ENCODE data around the gene KRTAP5-7. TPM values are rescaled to one million over a fixed set of nuclear protein-coding genes. Genes with fewer than 3 reads are reported as not detected.
"Not testable (repeated sequence)": the region's sequence is repeated elsewhere in the genome, so short reads cannot be mapped to it uniquely, and the experiment has no call there.

KRTAP5-7 gene
- polyA plus RNA-seq, 1 donor: not detected

- DNase-seq: no peak
Observed at GRCh38 chr11:71564430-71564829, 37.4 kb downstream of the KRTAP5-7 start.

- DNase-seq: no peak
Observed at GRCh38 chr11:71565263-71565662, 38.2 kb downstream of the KRTAP5-7 start, which contains the start of gene KRTAP5-10. KRTAP5-10 (plus strand) TSS chr11:71565563; CDS start chr11:71565588, 25 bp downstream.

- no peak for DNase-seq
Observed at GRCh38 chr11:71566081-71566620, 39.1 kb downstream of the KRTAP5-7 start.

- DNase-seq: not testable (repeated sequence)
Observed at GRCh38 chr11:71566626-71567599, 39.8 kb downstream of the KRTAP5-7 start.

- DNase-seq: not testable (repeated sequence)
Observed at GRCh38 chr11:71567633-71568032, 40.6 kb downstream of the KRTAP5-7 start.

- DNase-seq: peak; percentile 28
Observed at GRCh38 chr11:71568704-71569349, 41.8 kb downstream of the KRTAP5-7 start.

- DNase-seq: not testable (repeated sequence)
Observed at GRCh38 chr11:71571101-71571850, 44.2 kb downstream of the KRTAP5-7 start.

- DNase-seq: no peak
Observed at GRCh38 chr11:71572811-71573210, 45.7 kb downstream of the KRTAP5-7 start.

- DNase-seq: no peak
Observed at GRCh38 chr11:71574418-71574817, 47.4 kb downstream of the KRTAP5-7 start.

GRCh38 chr11:71575723-71576424 lies 48.8 kb downstream of the KRTAP5-7 start:
- DNase-seq: no peak

GRCh38 chr11:71576688-71577465 lies 49.8 kb downstream of the KRTAP5-7 start:
- DNase-seq: not testable (repeated sequence)

GRCh38 chr11:71577469-71578004 lies 50.5 kb downstream of the KRTAP5-7 start:
- no peak for DNase-seq

Other genes with a start within 250 kb of the KRTAP5-7 start
- gene DHCR7, start 78.9 kb upstream of the KRTAP5-7 start, polyA plus RNA-seq (ENCODE audit: insufficient read length): 15.1 TPM
- 26.4 TPM for gene NADSYN1, start 74.1 kb upstream of the KRTAP5-7 start, polyA plus RNA-seq (ENCODE audit: insufficient read length)
- not detected for gene KRTAP5-8, start 10.8 kb downstream of the KRTAP5-7 start, polyA plus RNA-seq (ENCODE audit: insufficient read length)
- not detected for gene KRTAP5-9, start 21.2 kb downstream of the KRTAP5-7 start, polyA plus RNA-seq (ENCODE audit: insufficient read length)
- gene KRTAP5-10, start 38.3 kb downstream of the KRTAP5-7 start, polyA plus RNA-seq (ENCODE audit: insufficient read length): not detected
- gene KRTAP5-11, start 55.6 kb downstream of the KRTAP5-7 start, polyA plus RNA-seq (ENCODE audit: insufficient read length): not detected